K562 (cell line): ENCODE results near the gene AIF1L. TPM values are rescaled to one million over a fixed set of nuclear protein-coding genes. Genes with fewer than 3 reads are reported as not detected.

Source experiments
- ATAC-seq: fragments of 200-7000 bp; cut with Tn5 transposase; 3 replicates; pipeline ENCODE4 v1.9.1; 2020; ENCODE audit warnings: moderate library complexity
- BruUV-seq: library from RNA; stranded (reverse); fragments of 400-500 nt; replicated peaks from 2 replicates; lab custom pipeline; 2021; lab: Mats Ljungman, UMichigan
- CTCF ChIA-PET: fragments of 300-600 bp; formaldehyde crosslinking; extraction: SDS; loops from one replicate; lab custom pipeline; 2021; ENCODE audit warnings: low intra/inter-chr PET ratio; lab: Yijun Ruan, JAX
- POLR2A ChIA-PET: fragments of 300-600, 350-650 bp; sonication (Branson Sonifier 250); formaldehyde crosslinking; extraction: SDS; loops from one replicate; lab custom pipeline; 2021; ENCODE audit warnings: antibody characterized with exemption, inconsistent platforms; lab: Yijun Ruan, JAX
- DNase-seq, 4 experiments: peaks; one replicate each; pipeline versions ENCODE4 v3.0.0 to v3.0.0-alpha.2; 2011 to 2018; ENCODE audit warnings: low spot score in 3 of 4, mixed read lengths in 3 of 4; ENCODE audit errors: extremely low read depth in 1 of 4
- FAIRE-seq: peaks from 2 replicates; lab custom pipeline; 2011; peaks lifted over from hg19 to GRCh38; lab: Jason Lieb, UNC
- H2AFZ ChIP-seq: 2 replicates; pipeline ENCODE4 v1.6.0; 2011; ENCODE audit warnings: low read depth, low read length, control low read depth, inconsistent platforms
- H3K27ac ChIP-seq: fragments of 200-600 bp; 3 replicates; pipeline ENCODE4 v1.8.0; 2011; ENCODE audit warnings: low read depth, mild to moderate bottlenecking, control low read depth, inconsistent platforms, low read length, moderate library complexity, mixed read lengths; ENCODE audit errors: extremely low read depth
- H3K27me3 ChIP-seq, 2 experiments: fragments of 300-600 bp in 1 of 2; 2 replicates in 1 of 2; 3 replicates in 1 of 2; pipeline versions ENCODE4 v1.6.0 to v1.8.0; 2011; ENCODE audit warnings: inconsistent platforms in 2 of 2, low read length in 2 of 2, mild to moderate bottlenecking in 1 of 2, mixed read lengths in 1 of 2, moderate library complexity in 1 of 2; ENCODE audit not compliant: control insufficient read depth in 2 of 2, insufficient read depth in 2 of 2
- H3K36me3 ChIP-seq: fragments of 300-600 bp; 3 replicates; pipeline ENCODE4 v1.8.0; 2011; ENCODE audit warnings: mild to moderate bottlenecking, low read length, inconsistent platforms; ENCODE audit not compliant: control insufficient read depth, insufficient read depth
- H3K4me1 ChIP-seq, 2 experiments: fragments of 200-600 bp in 1 of 2; replicated peaks in 1 of 2; 2 replicates in 1 of 2; 3 replicates in 1 of 2; pipeline versions ENCODE4 v1.5.1 to v1.8.0; 2011; ENCODE audit warnings: inconsistent platforms in 2 of 2, low read length in 2 of 2, mild to moderate bottlenecking in 1 of 2, mixed read lengths in 1 of 2, moderate library complexity in 1 of 2; ENCODE audit not compliant: control insufficient read depth in 2 of 2, insufficient read depth in 2 of 2
- H3K4me2 ChIP-seq: 2 replicates; pipeline ENCODE4 v1.6.1; 2011; ENCODE audit warnings: low read length, control low read depth, inconsistent platforms, mixed read lengths; ENCODE audit not compliant: insufficient read depth
- H3K4me3 ChIP-seq: fragments of 200-600 bp; sonication (generic), shearing (Covaris generic); 2 replicates; pipeline ENCODE4 v1.5.1; 2016; ENCODE audit warnings: control low read depth, inconsistent platforms
- H3K79me2 ChIP-seq: fragments of 200-600 bp; 3 replicates; pipeline ENCODE4 v1.8.0; 2011; ENCODE audit warnings: low read length, inconsistent platforms; ENCODE audit not compliant: control insufficient read depth, insufficient read depth
- H3K9ac ChIP-seq, 2 experiments: 2 replicates each; pipeline versions ENCODE4 v1.6.0 to v1.6.1; 2011; ENCODE audit warnings: low read depth in 2 of 2, low read length in 2 of 2, control low read depth in 1 of 2, inconsistent platforms in 1 of 2, mild to moderate bottlenecking in 1 of 2, mixed read lengths in 1 of 2; ENCODE audit not compliant: insufficient read depth in 1 of 2
- H3K9me1 ChIP-seq: one replicate; pipeline ENCODE4 v1.6.0; 2011; ENCODE audit warnings: inconsistent platforms, mild to moderate bottlenecking, low read length, moderate library complexity; ENCODE audit not compliant: control insufficient read depth, insufficient read depth
- H3K9me3 ChIP-seq: replicated peaks from 2 replicates; pipeline ENCODE4 v1.5.1; 2011; ENCODE audit warnings: low read depth, low read length, inconsistent platforms; ENCODE audit not compliant: control insufficient read depth, insufficient read depth
- H4K20me1 ChIP-seq: replicated peaks from 2 replicates; pipeline ENCODE4 v1.6.1; 2011; ENCODE audit warnings: low read length, inconsistent platforms, mixed read lengths; ENCODE audit not compliant: control insufficient read depth, insufficient read depth
- E2F1 ChIP-seq: sonication (generic); formaldehyde crosslinking; IDR thresholded peaks from 2 replicates; pipeline ENCODE4 v1.8.1; 2023; ENCODE audit warnings: mild to moderate bottlenecking, missing genetic modification reagents, moderate library complexity
- ETS2 ChIP-seq: IDR thresholded peaks from 2 replicates; pipeline ENCODE4 v1.6.1; 2016; ENCODE audit warnings: borderline replicate concordance, missing genetic modification characterization, mild to moderate bottlenecking, moderate library complexity, missing compliant biosample characterization; ENCODE audit not compliant: poor library complexity, severe bottlenecking
- HMGN3 ChIP-seq: IDR thresholded peaks from 2 replicates; pipeline ENCODE4 v1.6.1; 2011; ENCODE audit warnings: borderline replicate concordance, low read depth, mild to moderate bottlenecking, mixed read lengths, low read length; ENCODE audit not compliant: insufficient read length; ENCODE audit errors: extremely low read depth
- HMGXB4 ChIP-seq: sonication (generic); formaldehyde crosslinking; IDR thresholded peaks from 2 replicates; pipeline ENCODE4 v1.8.1; 2023; ENCODE audit warnings: mild to moderate bottlenecking, missing genetic modification reagents
- MEF2A ChIP-seq: IDR thresholded peaks from 2 replicates; pipeline ENCODE4 v1.6.1; 2011; ENCODE audit warnings: low read depth, mild to moderate bottlenecking, low read length, moderate library complexity; ENCODE audit not compliant: control insufficient read depth
- PCBP2 ChIP-seq: fragments of 200-400 bp; formaldehyde crosslinking; IDR thresholded peaks from 2 replicates; pipeline ENCODE4 v1.6.1; 2018; ENCODE audit warnings: low read length, low read depth, mild to moderate bottlenecking, moderate library complexity; ENCODE audit not compliant: poor library complexity, severe bottlenecking
- PYGO2 ChIP-seq: fragments of 450-650 bp; IDR thresholded peaks from 2 replicates; pipeline ENCODE4 v1.6.1; 2016; ENCODE audit warnings: mild to moderate bottlenecking, missing genetic modification characterization, moderate library complexity, missing compliant biosample characterization
- RBBP5 ChIP-seq: fragments of 200-600 bp; sonication (generic); IDR thresholded peaks from 2 replicates; pipeline ENCODE4 v1.6.1; 2012; ENCODE audit warnings: borderline replicate concordance, mild to moderate bottlenecking, low read length, control low read depth, inconsistent platforms; ENCODE audit not compliant: insufficient read depth, poor library complexity, severe bottlenecking
- RFX1 ChIP-seq: fragments of 450-650 bp; IDR thresholded peaks from 2 replicates; pipeline ENCODE4 v1.6.1; 2016; ENCODE audit warnings: mild to moderate bottlenecking, moderate library complexity
- SNIP1 ChIP-seq: fragments of 450-650 bp; IDR thresholded peaks from 2 replicates; pipeline ENCODE4 v1.7.1; 2017; ENCODE audit warnings: low read depth, mild to moderate bottlenecking
- ZNF644 ChIP-seq: fragments of 200-800 bp; sonication (Bioruptor generic); IDR thresholded peaks from 2 replicates; pipeline ENCODE4 v1.6.1; 2016; ENCODE audit warnings: low read depth, missing genetic modification characterization, missing compliant biosample characterization
- WGBS: fragments of 100-300 bp; shearing (Covaris generic); methylation state at CpG from one replicate; pipeline ENCODE4 v1.1.6; 2016; ENCODE audit warnings: low coverage, mixed read lengths; ENCODE audit not compliant: insufficient coverage; ENCODE audit errors: missing lambda C conversion rate; 5-methylcytosine and 5-hydroxymethylcytosine counted together
- in situ Hi-C: fragments of 300-500 bp; cut with MboI; formaldehyde crosslinking; loops from 4 replicates; pipeline ENCODE4 v1.15.0; 2018; ENCODE audit warnings: inconsistent platforms, mixed read lengths
- intact Hi-C: fragments of 100-400 bp; cut with micrococcal nuclease; formaldehyde crosslinking; loops from 2 replicates; pipeline ENCODE4 v1.14.2; 2022
- polyA plus RNA-seq, 8 experiments: library from polyadenylated mRNA; depleted of rRNA in 4 of 8; stranded (reverse) in 5 of 8; unstranded in 3 of 8; fragments of >200 nt; fragmentation: Nextera tagmentation in 2 of 8; fragmentation: Illumina TruSeq in 1 of 8; extraction: Ambion mirVana in 2 of 8; extraction: Trizol in 1 of 8; gene quantifications; 2 replicates each; pipeline versions ENCODE4 v1.2.1 to v1.2.3, GENCODE V29; 2011 to 2014; ENCODE audit warnings: inconsistent platforms in 1 of 8, missing spikeins in 1 of 8
- total RNA-seq, 7 experiments: library from RNA; depleted of rRNA in 6 of 7; stranded (reverse); fragments of >200 nt in 6 of 7; fragmentation: Illumina TruSeq in 2 of 7; extraction: Trizol in 2 of 7; gene quantifications; 2 replicates each; pipeline versions ENCODE4 v1.2.1 to v1.2.3, GENCODE V29; 2011 to 2021; ENCODE audit warnings: low replicate concordance in 1 of 7
- TF ChIP-seq, protein P1 (sequence below): fragments of 250-450 bp; sonication (Bioruptor Pico); IDR thresholded peaks from 2 replicates; pipeline ENCODE4 v1.4.0; 2020; ENCODE audit warnings: mild to moderate bottlenecking, moderate library complexity

AIF1L gene
- total and polyA plus RNA-seq, 9 of the 15 experiments (the other 6 are each of a cell fraction or from before 2014, with no cell fraction given) = 0.34 to 9.1 (median 1.3) TPM

GRCh38 chr9:131095666-131096268, 564 bp upstream of the AIF1L start:
- WGBS = 27% methylated on average over 16 of the region's 16 CpGs
- peaks cover 18 to 64% of the 10 kb centered on the region in 2 experiments for H3K4me1 ChIP-seq
- intact Hi-C loops = loop anchor here (1.0 kb wide), 1 partner anchor 30 kb away; the partner anchor contains the start of gene NUP214
- peak overlapping the region in 1 of 2 experiments; percentile 72; a peak in 2 of 4 replicates for H3K9ac ChIP-seq
- no peaks in the 10 kb centered on the region for H3K9me3 ChIP-seq
- no peaks in the 10 kb centered on the region for H3K79me2 ChIP-seq
- no peaks in the 10 kb centered on the region for H3K36me3 ChIP-seq
- peak in 1 of 4 experiments; percentile 71 for DNase-seq
- peak; percentile 51 for FAIRE-seq
- POLR2A ChIA-PET = interaction anchor here (0.8 to 99.3 kb wide), 5 partner anchors 1 to 89 kb away, joined by 3 to 3336 read pairs (median 7); partner anchors contain the start of genes AIF1L and NUP214
- BruUV-seq = no TSS peak
- H4K20me1 ChIP-seq = peaks cover 68% of the 10 kb centered on the region
- CTCF ChIA-PET = interaction anchor here (0.7 kb wide), 1 partner anchor 225 kb away, joined by 3 read pairs; no protein-coding TSS in a partner anchor
- H2AFZ ChIP-seq = peak overlapping the region; percentile 23; the same call in 1 of the 2 replicates
- peak overlapping the region; percentile 12; the same call in 1 of the 2 replicates for H3K4me3 ChIP-seq
- peaks cover 74 to 97% of the 10 kb centered on the region in 2 experiments for H3K27me3 ChIP-seq
- peak overlapping the region; percentile 49 for H3K4me2 ChIP-seq
- H3K27ac ChIP-seq = no peak overlapping the region
- in situ Hi-C loops = no loop called here
- ATAC-seq = no peak
- H3K9me1 ChIP-seq = peaks cover 8% of the 10 kb centered on the region
- TF ChIP-seq E2F1 (CRISPR knock-in tag) (peak; percentile 66; the same call in 1 of the 2 replicates), RFX1 (no peak), ETS2 (no peak), PYGO2 (tag) (no peak), MEF2A (no peak), HMGXB4 (CRISPR knock-in tag) (peak; percentile 86), HMGN3 (no peak), PCBP2 (no peak), SNIP1 (no peak), RBBP5 (no peak), ZNF644 (tag) (no peak)
- TF ChIP-seq, protein P1, sequence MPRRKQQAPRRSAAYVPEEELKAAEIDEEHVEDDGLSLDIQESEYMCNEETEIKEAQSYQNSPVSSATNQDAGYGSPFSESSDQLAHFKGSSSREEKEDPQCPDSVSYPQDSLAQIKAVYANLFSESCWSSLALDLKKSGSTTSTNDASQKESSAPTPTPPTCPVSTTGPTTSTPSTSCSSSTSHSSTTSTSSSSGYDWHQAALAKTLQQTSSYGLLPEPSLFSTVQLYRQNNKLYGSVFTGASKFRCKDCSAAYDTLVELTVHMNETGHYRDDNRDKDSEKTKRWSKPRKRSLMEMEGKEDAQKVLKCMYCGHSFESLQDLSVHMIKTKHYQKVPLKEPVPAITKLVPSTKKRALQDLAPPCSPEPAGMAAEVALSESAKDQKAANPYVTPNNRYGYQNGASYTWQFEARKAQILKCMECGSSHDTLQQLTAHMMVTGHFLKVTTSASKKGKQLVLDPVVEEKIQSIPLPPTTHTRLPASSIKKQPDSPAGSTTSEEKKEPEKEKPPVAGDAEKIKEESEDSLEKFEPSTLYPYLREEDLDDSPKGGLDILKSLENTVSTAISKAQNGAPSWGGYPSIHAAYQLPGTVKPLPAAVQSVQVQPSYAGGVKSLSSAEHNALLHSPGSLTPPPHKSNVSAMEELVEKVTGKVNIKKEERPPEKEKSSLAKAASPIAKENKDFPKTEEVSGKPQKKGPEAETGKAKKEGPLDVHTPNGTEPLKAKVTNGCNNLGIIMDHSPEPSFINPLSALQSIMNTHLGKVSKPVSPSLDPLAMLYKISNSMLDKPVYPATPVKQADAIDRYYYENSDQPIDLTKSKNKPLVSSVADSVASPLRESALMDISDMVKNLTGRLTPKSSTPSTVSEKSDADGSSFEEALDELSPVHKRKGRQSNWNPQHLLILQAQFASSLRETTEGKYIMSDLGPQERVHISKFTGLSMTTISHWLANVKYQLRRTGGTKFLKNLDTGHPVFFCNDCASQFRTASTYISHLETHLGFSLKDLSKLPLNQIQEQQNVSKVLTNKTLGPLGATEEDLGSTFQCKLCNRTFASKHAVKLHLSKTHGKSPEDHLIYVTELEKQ (CRISPR knock-in tag) = no peak
